22Rv1 (cell line): ENCODE results near the gene FAM107A.

ENCODE experiments used
- CTCF ChIP-seq: fragments of 450-650 bp; IDR thresholded peaks from 2 replicates; pipeline ENCODE4 v1.5.1; 2017; ENCODE audit warnings: mild to moderate bottlenecking
- ZFX ChIP-seq: fragments of 450-650 bp; IDR thresholded peaks from 2 replicates; pipeline ENCODE4 v1.6.1; 2017; ENCODE audit warnings: antibody characterized with exemption, borderline replicate concordance

DNA sequence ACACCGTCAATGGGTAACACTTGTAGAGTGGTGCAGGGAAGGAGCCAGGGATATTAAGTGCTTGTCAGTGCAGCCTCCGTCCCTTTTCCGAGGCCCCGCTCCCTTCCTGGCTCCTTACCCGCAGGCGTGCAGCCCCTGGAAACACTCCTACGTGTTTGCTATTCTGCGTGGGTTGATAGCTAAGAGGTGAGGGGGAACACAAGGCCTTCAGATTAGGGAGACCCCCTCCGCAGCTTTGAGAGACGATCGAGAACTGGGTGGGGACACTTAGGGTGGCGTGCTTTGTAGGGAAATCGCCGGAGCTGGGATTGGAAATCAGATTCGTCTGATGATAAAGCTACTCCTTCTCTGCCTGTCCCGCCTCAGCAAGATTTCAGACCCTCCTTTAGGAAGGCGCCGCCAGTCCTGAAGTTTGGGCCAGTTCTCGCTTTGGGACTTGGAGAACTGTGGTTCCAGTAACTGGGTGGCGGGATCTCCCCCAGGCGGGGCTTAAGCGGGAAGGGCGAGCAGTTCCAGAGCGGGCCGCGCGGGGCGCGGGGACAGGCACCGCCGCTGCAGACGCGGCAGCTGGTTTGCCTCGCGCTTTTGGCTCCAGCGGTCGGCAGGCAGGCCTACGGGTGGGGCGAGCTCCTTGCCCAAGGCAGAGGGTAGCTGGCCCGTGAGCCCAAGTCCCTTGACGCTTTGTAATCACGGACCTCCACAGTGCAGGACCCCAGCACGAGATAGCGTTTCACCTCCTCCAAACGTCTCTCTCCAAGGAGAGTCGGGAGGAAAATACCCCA, 8.0 kb upstream of the FAM107A start:
- peak; percentile 81 for TF ChIP-seq CTCF
- TF ChIP-seq ZFX: no peak
